Smooth muscle cell (in vitro differentiated cells): ENCODE results near the gene DAGLA. TPM values are rescaled to one million over a fixed set of nuclear protein-coding genes. Genes with fewer than 3 reads are reported as not detected.

ENCODE experiments used
- DNase-seq: peaks from one replicate; lab custom pipeline; 2025; ENCODE audit not compliant: unreplicated experiment; lab: John Stamatoyannopoulos, UW
- H2AFZ ChIP-seq: fragments of 200-600 bp; sonication (generic); 2 replicates; pipeline ENCODE4 v1.6.0; 2016; ENCODE audit warnings: antibody characterized with exemption, low read depth, mild to moderate bottlenecking
- H3F3A ChIP-seq: fragments of 200-600 bp; sonication (generic); 2 replicates; pipeline ENCODE4 v1.6.0; 2017; ENCODE audit warnings: antibody characterized with exemption, low read depth
- H3K27ac ChIP-seq: fragments of 200-600 bp; sonication (generic); 2 replicates; pipeline ENCODE4 v1.5.1; 2016; ENCODE audit warnings: low read depth, mild to moderate bottlenecking
- H3K27me3 ChIP-seq: fragments of 200-600 bp; sonication (generic); 2 replicates; pipeline ENCODE4 v1.6.1; 2016; ENCODE audit warnings: low read depth, mild to moderate bottlenecking
- H3K36me3 ChIP-seq: fragments of 200-600 bp; sonication (generic); 2 replicates; pipeline ENCODE4 v1.5.1; 2016; ENCODE audit warnings: low read depth
- H3K4me1 ChIP-seq: fragments of 200-600 bp; sonication (generic); 2 replicates; pipeline ENCODE4 v1.5.1; 2016; ENCODE audit warnings: low read depth
- H3K4me2 ChIP-seq: fragments of 200-600 bp; sonication (generic); 2 replicates; pipeline ENCODE4 v1.6.0; 2016; ENCODE audit warnings: mild to moderate bottlenecking
- H3K4me3 ChIP-seq: fragments of 200-600 bp; sonication (generic); 2 replicates; pipeline ENCODE4 v1.5.1; 2016; ENCODE audit warnings: mild to moderate bottlenecking
- H3K79me2 ChIP-seq: fragments of 200-600 bp; sonication (generic); 2 replicates; pipeline ENCODE4 v1.6.0; 2016; ENCODE audit warnings: low read depth, mild to moderate bottlenecking
- H3K9ac ChIP-seq: fragments of 200-600 bp; sonication (generic); 2 replicates; pipeline ENCODE4 v1.6.0; 2016; ENCODE audit warnings: low read depth
- H3K9me3 ChIP-seq: fragments of 200-600 bp; sonication (generic); replicated peaks from 2 replicates; pipeline ENCODE4 v1.5.1; 2016; ENCODE audit warnings: low read depth
- H4K20me1 ChIP-seq: fragments of 200-600 bp; sonication (generic); 2 replicates; pipeline ENCODE4 v1.6.0; 2016; ENCODE audit warnings: low read depth
- WGBS: methylation state at CpG from one replicate; pipeline ENCODE4 v1.1.7; 2016; ENCODE audit warnings: low lambda C conversion rate; 5-methylcytosine and 5-hydroxymethylcytosine counted together
- polyA plus RNA-seq: library from polyadenylated mRNA; unstranded; fragments of >200 nt; fragmentation: Nextera tagmentation; extraction: Ambion mirVana; gene quantifications from 2 replicates; pipeline ENCODE4 v1.2.1, GENCODE V29; 2016
- total RNA-seq: library from RNA; depleted of rRNA; stranded (reverse); fragments of >200 nt; gene quantifications from 2 replicates; pipeline ENCODE4 v1.2.3, GENCODE V29; 2014
- TF ChIP-seq, protein P1 (sequence below): fragments of 200-600 bp; sonication (generic); IDR thresholded peaks from 2 replicates; pipeline ENCODE4 v1.5.1; 2017; ENCODE audit warnings: borderline replicate concordance, mild to moderate bottlenecking, antibody characterized with exemption; ENCODE audit not compliant: insufficient read depth, poor library complexity, severe bottlenecking

DAGLA gene
- total and polyA plus RNA-seq, 2 experiments from 2014 or later, result 1.3 to 3.9 TPM

DNA sequence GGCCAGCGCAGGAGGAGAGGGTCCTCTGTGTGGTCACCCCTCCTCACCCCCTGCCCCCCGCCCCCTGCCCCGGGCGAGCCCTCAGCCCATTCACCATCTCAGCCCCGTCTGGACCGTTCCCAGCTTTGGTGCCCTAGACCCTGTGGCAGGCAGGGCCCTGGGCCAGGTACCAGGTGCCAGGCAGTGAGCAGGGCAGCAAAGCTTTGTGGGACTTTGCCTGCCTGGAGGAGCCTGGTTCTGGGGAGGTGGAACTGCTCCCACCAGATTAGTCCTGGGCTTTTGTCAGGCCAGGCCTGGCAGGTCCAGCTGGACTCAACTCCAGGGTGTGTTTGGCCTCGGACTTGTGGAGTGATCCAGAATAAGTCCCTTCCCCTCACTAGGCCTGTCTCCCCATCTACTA, 58.6 kb downstream of the DAGLA start:
- H3F3A ChIP-seq, result no peaks in the 10 kb centered on the region
- no peaks in the 10 kb centered on the region for H3K79me2 ChIP-seq
- no peak overlapping the region for H3K9ac ChIP-seq
- no peak overlapping the region for H3K4me3 ChIP-seq
- no peaks in the 10 kb centered on the region for H3K4me1 ChIP-seq
- WGBS, result 85% methylated on average over 3 of the region's 7 CpGs
- H3K27ac ChIP-seq, result no peak overlapping the region
- no peak overlapping the region for H3K4me2 ChIP-seq
- H3K27me3 ChIP-seq, result no peaks in the 10 kb centered on the region
- no peak for DNase-seq
- no peaks in the 10 kb centered on the region for H3K36me3 ChIP-seq
- H4K20me1 ChIP-seq, result no peaks in the 10 kb centered on the region
- no peak overlapping the region for H2AFZ ChIP-seq
- TF ChIP-seq, protein P1, sequence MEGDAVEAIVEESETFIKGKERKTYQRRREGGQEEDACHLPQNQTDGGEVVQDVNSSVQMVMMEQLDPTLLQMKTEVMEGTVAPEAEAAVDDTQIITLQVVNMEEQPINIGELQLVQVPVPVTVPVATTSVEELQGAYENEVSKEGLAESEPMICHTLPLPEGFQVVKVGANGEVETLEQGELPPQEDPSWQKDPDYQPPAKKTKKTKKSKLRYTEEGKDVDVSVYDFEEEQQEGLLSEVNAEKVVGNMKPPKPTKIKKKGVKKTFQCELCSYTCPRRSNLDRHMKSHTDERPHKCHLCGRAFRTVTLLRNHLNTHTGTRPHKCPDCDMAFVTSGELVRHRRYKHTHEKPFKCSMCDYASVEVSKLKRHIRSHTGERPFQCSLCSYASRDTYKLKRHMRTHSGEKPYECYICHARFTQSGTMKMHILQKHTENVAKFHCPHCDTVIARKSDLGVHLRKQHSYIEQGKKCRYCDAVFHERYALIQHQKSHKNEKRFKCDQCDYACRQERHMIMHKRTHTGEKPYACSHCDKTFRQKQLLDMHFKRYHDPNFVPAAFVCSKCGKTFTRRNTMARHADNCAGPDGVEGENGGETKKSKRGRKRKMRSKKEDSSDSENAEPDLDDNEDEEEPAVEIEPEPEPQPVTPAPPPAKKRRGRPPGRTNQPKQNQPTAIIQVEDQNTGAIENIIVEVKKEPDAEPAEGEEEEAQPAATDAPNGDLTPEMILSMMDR, result no peak
- no peaks in the 10 kb centered on the region for H3K9me3 ChIP-seq

DNA sequence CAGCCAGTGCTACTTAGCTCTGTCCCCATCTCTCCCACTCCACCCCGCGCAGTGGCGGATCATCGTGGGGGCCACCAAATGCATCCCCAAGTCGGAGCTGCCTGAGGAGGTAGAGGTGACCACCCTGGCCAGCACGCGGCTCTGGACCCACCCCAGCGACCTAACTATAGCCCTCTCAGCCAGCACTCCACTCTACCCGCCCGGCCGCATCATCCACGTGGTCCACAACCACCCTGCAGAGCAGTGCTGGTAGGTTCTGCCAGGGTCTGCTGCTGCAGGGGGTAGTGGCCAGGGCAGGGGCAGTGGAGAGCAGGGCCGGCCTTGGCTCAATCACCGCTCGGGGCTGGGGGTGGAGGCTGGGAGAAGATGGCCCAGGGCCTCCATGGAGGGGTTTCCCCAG, 59.2 kb downstream of the DAGLA start:
- Histone ChIP-seq H3K9ac (no peak overlapping the region), H3F3A (no peaks in the 10 kb centered on the region), H3K36me3 (no peaks in the 10 kb centered on the region), H3K27ac (no peak overlapping the region), H3K9me3 (no peaks in the 10 kb centered on the region), H2AFZ (no peak overlapping the region), H3K79me2 (no peaks in the 10 kb centered on the region), H4K20me1 (no peaks in the 10 kb centered on the region), H3K27me3 (no peaks in the 10 kb centered on the region), H3K4me1 (no peaks in the 10 kb centered on the region), H3K4me2 (no peak overlapping the region), H3K4me3 (no peak overlapping the region)
- no peak for DNase-seq
- TF ChIP-seq, protein P1, result no peak
- 96% methylated on average over 15 of the region's 15 CpGs for WGBS

DNA sequence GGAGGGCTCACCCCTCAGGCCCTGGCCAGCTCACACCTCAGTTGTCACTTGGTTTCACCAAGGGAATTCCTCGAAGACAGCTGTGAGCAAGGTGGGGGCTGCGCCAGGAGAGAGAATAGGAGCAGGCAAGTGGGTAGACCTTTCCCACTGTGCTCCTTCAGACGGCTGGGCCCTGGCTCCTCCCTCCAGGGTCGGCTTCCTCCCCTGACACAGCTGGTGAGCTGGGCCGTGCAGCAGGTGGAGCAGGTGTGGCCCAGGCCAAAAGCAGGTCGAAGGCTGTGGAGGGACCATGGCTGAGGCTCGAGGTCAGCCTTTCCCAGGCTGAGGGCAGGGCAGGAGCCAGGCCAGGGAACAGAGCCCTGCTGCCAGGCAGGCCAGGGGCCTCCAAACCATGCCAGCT, 59.8 kb downstream of the DAGLA start:
- Histone ChIP-seq H3K27ac (no peak overlapping the region), H2AFZ (no peak overlapping the region), H3K27me3 (no peaks in the 10 kb centered on the region), H4K20me1 (no peaks in the 10 kb centered on the region), H3K4me2 (no peak overlapping the region), H3K9me3 (no peaks in the 10 kb centered on the region), H3K9ac (no peak overlapping the region), H3K4me3 (no peak overlapping the region), H3K36me3 (no peaks in the 10 kb centered on the region), H3F3A (no peaks in the 10 kb centered on the region), H3K79me2 (no peaks in the 10 kb centered on the region), H3K4me1 (no peaks in the 10 kb centered on the region)
- 86% methylated on average over 7 of the region's 7 CpGs for WGBS
- no peak for DNase-seq
- TF ChIP-seq, protein P1, result no peak

DNA sequence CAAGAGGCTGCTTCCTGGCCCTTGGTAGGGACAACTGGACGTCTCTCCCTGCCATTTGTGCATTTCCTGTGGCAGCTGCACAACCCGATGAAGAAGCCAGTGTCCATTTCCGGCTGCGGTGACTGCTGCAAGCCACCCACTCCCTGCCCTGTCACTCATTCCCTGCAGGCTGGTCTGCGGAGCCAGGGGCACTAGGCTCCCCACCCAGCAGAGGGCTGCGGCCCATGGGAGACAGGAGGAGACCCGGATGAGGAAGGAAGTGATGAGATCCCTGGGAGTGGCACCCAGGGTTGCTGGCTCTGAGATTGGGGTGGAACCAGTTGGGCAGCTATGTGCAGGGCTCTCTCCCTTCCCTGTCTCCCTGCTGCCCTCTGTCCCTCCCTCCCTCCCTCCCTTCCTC, 62.2 kb downstream of the DAGLA start:
- 76% methylated on average over 7 of the region's 7 CpGs for WGBS
- no peak overlapping the region for H2AFZ ChIP-seq
- no peaks in the 10 kb centered on the region for H3F3A ChIP-seq
- no peak overlapping the region for H3K27ac ChIP-seq
- TF ChIP-seq, protein P1, result no peak
- no peak overlapping the region for H3K4me3 ChIP-seq
- no peaks in the 10 kb centered on the region for H3K27me3 ChIP-seq
- no peaks in the 10 kb centered on the region for H3K79me2 ChIP-seq
- H3K9ac ChIP-seq, result no peak overlapping the region
- no peaks in the 10 kb centered on the region for H4K20me1 ChIP-seq
- no peaks in the 10 kb centered on the region for H3K4me1 ChIP-seq
- no peaks in the 10 kb centered on the region for H3K9me3 ChIP-seq
- no peaks in the 10 kb centered on the region for H3K36me3 ChIP-seq
- no peak for DNase-seq
- H3K4me2 ChIP-seq, result no peak overlapping the region
